GM11168 (cell line): ENCODE measurements around the gene H2AZ1.

Source experiments
- in situ Hi-C: fragments of 300-500 bp; cut with MboI; formaldehyde crosslinking; loops from one replicate; pipeline ENCODE4 v1.12.0; 2022; ENCODE audit warnings: low sequenced_read_pairs; ENCODE audit not compliant: unreplicated experiment

Gene H2AZ1

GRCh38 chr4:99946356-99947189 lies 3.5 kb downstream of the H2AZ1 start, which contains the start of gene DNAJB14:
TSS of gene DNAJB14 (minus strand) at chr4:99946618. CDS start at chr4:99946571, 47 bp downstream.
- in situ Hi-C loops, result no loop called here

DNA sequence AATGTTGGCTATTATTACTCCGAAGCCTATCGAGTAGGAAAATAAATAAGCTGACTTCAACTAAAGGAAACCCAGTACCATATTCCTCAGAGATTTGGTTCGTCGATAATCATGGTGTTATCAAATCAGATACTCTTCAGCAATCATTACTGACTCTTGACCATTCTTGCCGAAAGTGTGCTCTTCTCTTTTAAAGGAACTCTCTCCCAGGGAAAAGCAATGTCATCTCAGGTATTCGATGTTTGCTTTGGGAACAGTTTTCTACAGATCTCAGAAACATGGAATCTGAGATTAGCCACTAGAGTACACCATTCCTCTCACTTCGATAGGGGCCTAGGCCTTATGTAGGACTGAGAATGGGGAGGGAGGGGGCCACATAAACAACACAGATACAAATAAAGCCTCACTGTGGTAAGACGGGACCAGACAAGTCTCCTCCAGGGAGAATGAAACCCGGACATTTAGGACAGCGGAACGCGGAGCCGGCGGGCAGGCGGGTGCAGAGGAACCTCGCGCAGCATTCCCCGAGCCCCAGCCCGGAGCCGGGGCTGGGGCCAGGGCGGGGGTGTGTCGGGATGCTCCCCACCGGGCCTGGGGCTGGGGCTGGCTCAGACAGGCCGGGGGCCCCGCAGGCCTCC lies 4.2 kb downstream of the H2AZ1 start:
- in situ Hi-C loops, result no loop called here

- in situ Hi-C loops, result no loop called here
Observed at GRCh38 chr4:99943904-99944437, 6.1 kb downstream of the H2AZ1 start.

DNA sequence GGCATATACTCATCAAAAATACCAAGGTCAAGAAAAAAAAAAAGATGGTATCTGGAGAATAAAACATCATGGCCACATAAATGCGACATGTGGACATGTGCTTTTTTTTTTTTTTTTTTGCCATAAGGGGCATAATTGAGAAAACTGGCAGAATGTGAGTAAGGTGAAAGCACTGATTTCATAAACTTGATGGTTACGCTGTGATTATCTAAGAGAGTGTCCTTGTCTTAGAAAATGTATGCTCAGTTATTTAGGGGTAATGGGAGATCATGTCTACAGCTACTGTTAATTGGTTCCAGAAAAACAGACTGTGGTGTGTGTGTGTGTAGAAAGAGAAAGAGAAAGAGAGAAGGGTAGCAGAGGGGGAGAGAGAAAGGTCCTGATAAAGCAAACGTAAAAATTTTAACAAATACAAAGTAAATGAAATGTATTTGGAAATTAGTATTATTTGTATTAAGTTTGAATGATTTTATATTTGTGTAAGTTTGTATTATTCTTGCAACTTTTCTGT lies 11.8 kb downstream of the H2AZ1 start:
- in situ Hi-C loops, result no loop called here

- in situ Hi-C loops, result no loop called here
Observed at GRCh38 chr4:99934891-99935290, 15.2 kb downstream of the H2AZ1 start.

DNA sequence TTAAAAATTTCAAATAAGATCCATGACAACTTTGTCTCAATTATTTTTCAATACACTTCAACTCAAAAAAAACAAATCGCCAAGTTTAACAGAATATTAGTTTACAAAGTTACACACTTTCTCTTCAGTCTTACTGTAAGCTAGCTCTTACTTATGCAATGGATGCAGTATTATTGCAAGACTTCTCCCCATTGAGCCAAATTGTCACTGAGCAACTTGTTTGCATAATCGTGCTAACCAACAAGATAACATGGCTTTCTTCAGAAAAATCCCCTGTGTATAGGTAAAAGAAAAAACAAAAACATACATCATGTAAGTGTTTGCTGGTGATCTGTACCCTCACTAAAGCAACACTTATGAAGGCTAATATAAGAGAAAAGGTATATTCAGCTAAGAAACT lies 22.5 kb downstream of the H2AZ1 start:
- in situ Hi-C loops, result no loop called here

DNA sequence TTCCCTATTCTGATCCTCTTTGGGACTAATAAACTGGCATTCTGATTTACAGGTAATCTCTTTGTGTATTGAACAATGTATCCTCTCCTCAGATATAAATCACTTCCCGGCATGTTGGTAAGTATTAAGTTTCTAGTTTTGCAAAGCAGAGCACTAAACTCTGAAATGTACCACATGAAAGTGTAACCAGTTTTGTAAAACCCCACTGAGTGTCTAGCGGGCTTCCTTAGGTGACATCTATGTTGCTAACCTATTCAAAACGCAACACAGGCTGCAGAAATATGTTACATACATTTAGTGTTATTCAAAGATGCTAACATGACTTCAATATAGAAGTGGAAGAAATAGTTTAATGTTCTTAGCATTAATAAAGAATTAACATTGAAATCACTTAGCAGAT lies 28.9 kb downstream of the H2AZ1 start:
- in situ Hi-C loops, result no loop called here

DNA sequence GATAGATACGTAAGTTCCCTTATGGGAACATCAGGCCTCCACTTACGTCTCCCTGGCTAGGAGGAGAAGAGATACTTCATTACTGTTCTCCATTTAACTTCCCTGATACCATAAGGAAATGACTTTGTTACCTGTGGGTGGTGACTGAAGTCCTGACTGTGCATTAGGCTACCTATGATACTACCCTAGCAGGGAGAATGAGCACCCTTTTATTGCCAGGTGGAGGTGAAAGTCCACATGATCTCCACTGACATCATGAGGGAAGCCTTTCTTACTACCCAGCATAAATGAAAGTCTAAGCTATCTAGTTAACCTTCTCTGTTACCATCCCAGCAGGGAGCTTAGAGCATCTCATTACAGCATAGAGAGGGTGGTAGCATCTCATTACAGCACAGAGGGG lies 31.4 kb downstream of the H2AZ1 start:
- in situ Hi-C loops, result no loop called here

GRCh38 chr4:99917575-99917974 lies 32.5 kb downstream of the H2AZ1 start:
- in situ Hi-C loops, result no loop called here

- in situ Hi-C loops, result no loop called here
Observed at GRCh38 chr4:99915449-99915848, 34.6 kb downstream of the H2AZ1 start.
